SH-SY5Y (cell line): Measurements from ENCODE around the gene GCN1.

Experiments
- GATA2 ChIP-seq: IDR thresholded peaks from 2 replicates; pipeline ENCODE4 v1.6.1; 2011; ENCODE audit warnings: mild to moderate bottlenecking, low read depth, low read length
- GATA3 ChIP-seq: IDR thresholded peaks from 2 replicates; pipeline ENCODE4 v1.6.1; 2011; ENCODE audit warnings: low read depth, mild to moderate bottlenecking, low read length, moderate library complexity

- TF ChIP-seq GATA2 = no peak
- TF ChIP-seq GATA3 = no peak
Measured at GRCh38 chr12:120140603-120141002, 53.9 kb downstream of the GCN1 start.
